ENCODE measurements around the gene HELZ. TPM values are rescaled to one million over a fixed set of nuclear protein-coding genes. Genes with fewer than 3 reads are reported as not detected.

Gene HELZ
- total RNA-seq, result 10 to 100 TPM; 30.8 to 55.7 (median 39.8) TPM
- 10 to 100 TPM in 1 of 3 donors, 1 to 10 TPM in 2; 1.8 to 11.0 (median 3.1) TPM for polyA plus RNA-seq
- long read RNA-seq, donor 1, partial matches to known transcripts, result 6 of 12 reads
- long read RNA-seq, donor 1, other reads (novel, unspliced or antisense), result 5 of 12 reads
- long read RNA-seq, donor 2, transcript HELZ-202 (14 exons, 1,872 nt), result major isoform, 5 of 29 reads
- long read RNA-seq, donor 2, partial matches to known transcripts, result 11 of 29 reads
- long read RNA-seq, donor 2, other reads (novel, unspliced or antisense), result 13 of 29 reads

- H3K4me1 ChIP-seq, result peaks cover 39% of the 10 kb centered on the region
- no peak for TF ChIP-seq CTCF (IDR thresholded peaks at IDR 0.05)
- H3K4me3 ChIP-seq, result peak within 1 kb of the TSS; percentile 90
- intact Hi-C loops (cut with DNase I), result loop anchor here in 1 of 2 donors (2.0 kb wide), 1 partner anchor 36 kb away; no protein-coding TSS in a partner anchor
- H3K27me3 ChIP-seq (ENCODE audit: insufficient read depth in 3 of 3, low read length in 2 of 3), result no peaks in the 10 kb centered on the region
- peak within 1 kb of the TSS; percentile 91 for H3K27ac ChIP-seq
- peak; percentile 73 to 83 for DNase-seq
- WGBS, 3 donors, result 0 to 1% (median 1%) methylated on average over 57 to 67 of the region's 67 CpGs
- peak; percentile 82 to 90 (median 86) for ATAC-seq
- H3K9me3 ChIP-seq, result no peaks in the 10 kb centered on the region
- peaks cover 0 to 8% of the 10 kb centered on the region in 2 donors for H3K36me3 ChIP-seq (ENCODE audit: insufficient read depth in 1 of 2, low read depth in 1 of 2)
Observed at GRCh38 chr17:67245073-67245693, at the start of gene HELZ. HELZ (minus strand) TSS chr17:67245196; CDS start chr17:67218804, 26,392 bp downstream.

- whole genome bisulfite sequencing, 3 donors, result 36 to 49% (median 43%) methylated on average over 32 of the region's 32 CpGs
- DNase-seq (peak; percentile 55 to 82), ATAC-seq (peak; percentile 79 to 91 (median 84))
- intact Hi-C loops (cut with DNase I), result loop anchor here (1.0 to 2.0 kb wide), 2 partner anchors 72 to 73 kb away; no protein-coding TSS in a partner anchor
- H3K9me3 ChIP-seq, result no peaks in the 10 kb centered on the region
- no peaks in the 10 kb centered on the region for H3K27me3 ChIP-seq (ENCODE audit: insufficient read depth in 3 of 3, low read length in 2 of 3)
- no peak overlapping the region for H3K27ac ChIP-seq
- peaks cover 8% of the 10 kb centered on the region for H3K4me1 ChIP-seq
- peak; percentile 84 for TF ChIP-seq CTCF (IDR thresholded peaks at IDR 0.05)
- peak overlapping the region; percentile 19 for H3K4me3 ChIP-seq
- no peaks in the 10 kb centered on the region for H3K36me3 ChIP-seq (ENCODE audit: insufficient read depth in 1 of 2, low read depth in 1 of 2)
Observed at GRCh38 chr17:67293251-67294203, 48.5 kb upstream of the HELZ start.

GRCh38 chr17:67290711-67291291, 45.8 kb upstream of the HELZ start:
- 38 to 57% (median 38%) methylated on average over 11 of the region's 11 CpGs for whole genome bisulfite sequencing, 3 donors
- DNase-seq (peak in 1 of 2 donors; percentile 60), ATAC-seq (peak in 2 of 4 donors; percentile 26 to 40)
- H3K27me3 ChIP-seq (ENCODE audit: insufficient read depth in 3 of 3, low read length in 2 of 3), result no peaks in the 10 kb centered on the region
- no peaks in the 10 kb centered on the region for H3K9me3 ChIP-seq
- TF ChIP-seq CTCF (IDR thresholded peaks at IDR 0.05), result no peak
- H3K4me1 ChIP-seq, result peaks cover 8% of the 10 kb centered on the region
- no peak overlapping the region for H3K27ac ChIP-seq
- intact Hi-C loops (cut with DNase I), result no loop called here
- no peaks in the 10 kb centered on the region for H3K36me3 ChIP-seq (ENCODE audit: insufficient read depth in 1 of 2, low read depth in 1 of 2)
- H3K4me3 ChIP-seq, result no peak overlapping the region

- Histone ChIP-seq H3K36me3 (ENCODE audit: insufficient read depth in 1 of 2, low read depth in 1 of 2) (no peaks in the 10 kb centered on the region), H3K4me1 (peaks cover 8% of the 10 kb centered on the region), H3K4me3 (no peak overlapping the region), H3K9me3 (no peaks in the 10 kb centered on the region), H3K27me3 (ENCODE audit: insufficient read depth in 3 of 3, low read length in 2 of 3) (no peaks in the 10 kb centered on the region), H3K27ac (no peak overlapping the region)
- DNase-seq, result no peak
- WGBS, 3 donors, result 79 to 90% (median 85%) methylated on average over 3 of the region's 3 CpGs
- no peak for ATAC-seq
- intact Hi-C loops (cut with DNase I), result no loop called here
- no peak for TF ChIP-seq CTCF (IDR thresholded peaks at IDR 0.05)
Observed at GRCh38 chr17:67290244-67290643, 45.2 kb upstream of the HELZ start.
